Transverse colon (tissue), 4 donors: ENCODE measurements around the gene BORCS8. TPM values are rescaled to one million over a fixed set of nuclear protein-coding genes. Genes with fewer than 3 reads are reported as not detected.

Source experiments
- DNase-seq: peaks from one replicate; pipeline ENCODE4 v3.0.0-alpha.2; 2019
- H3K27ac ChIP-seq, 4 donors: fragments of 200-600 bp; sonication (generic); 2 replicates each; pipeline ENCODE4 v1.5.1; 2016 to 2018; ENCODE audit warnings: inconsistent platforms in 4 of 4
- H3K27me3 ChIP-seq: fragments of 200-600 bp; sonication (generic); 2 replicates; pipeline ENCODE4 v1.5.1; 2017; ENCODE audit warnings: inconsistent platforms
- H3K36me3 ChIP-seq, 4 donors: fragments of 200-600 bp; sonication (generic); 2 replicates each; pipeline ENCODE4 v1.5.1; 2017 to 2019; ENCODE audit warnings: inconsistent platforms in 4 of 4
- H3K4me1 ChIP-seq, 4 donors: fragments of 200-600 bp; sonication (generic); 2 replicates each; pipeline ENCODE4 v1.5.1; 2017 to 2020; ENCODE audit warnings: inconsistent platforms in 4 of 4
- H3K4me3 ChIP-seq, 4 donors: fragments of 200-600 bp; sonication (generic); 1 replicate in 1 of 4; 2 replicates in 3 of 4; pipeline versions ENCODE4 v1.5.1 to v1.6.1; 2017 to 2019; ENCODE audit warnings: inconsistent platforms in 4 of 4
- H3K9me3 ChIP-seq, 2 donors: fragments of 200-600 bp; sonication (generic); 2 replicates each; pipeline ENCODE4 v1.5.1; 2017 to 2019; ENCODE audit warnings: inconsistent platforms in 2 of 2
- EP300 ChIP-seq: sonication (generic); formaldehyde crosslinking; IDR thresholded peaks from one replicate; pipeline ENCODE4 v1.6.1; 2017; ENCODE audit warnings: antibody characterized with exemption, low read depth
- POLR2A ChIP-seq: fragments of 450-650 bp; IDR thresholded peaks from one replicate; pipeline ENCODE4 v1.6.1; 2016; ENCODE audit warnings: antibody characterized with exemption, mild to moderate bottlenecking, moderate library complexity
- POLR2AphosphoS5 ChIP-seq, 3 donors: sonication (generic); formaldehyde crosslinking; IDR thresholded peaks; one replicate each; pipeline ENCODE4 v1.6.1; 2016; ENCODE audit warnings: antibody characterized with exemption in 3 of 3
- WGBS, 2 donors: methylation state at CpG; one replicate each; pipeline ENCODE4 v1.1.5; 2018; ENCODE audit warnings: low coverage in 1 of 2; 5-methylcytosine and 5-hydroxymethylcytosine counted together
- in situ Hi-C, 4 donors: fragments of 200-750 bp; cut with MboI; loops; one replicate each; pipeline versions ENCODE4 v1.15.0 to v1.15.1; 2017; ENCODE audit warnings: low sequenced_read_pairs in 3 of 4, low pct_ligation_motif_present in 1 of 4, low pct_unique_long_range_greater_than_20kb in 1 of 4
- intact Hi-C: fragments of 100-400 bp; cut with DNase I; formaldehyde crosslinking; loops from one replicate; pipeline ENCODE4 v1.15.1; 2023; ENCODE audit warnings: low total_unique reads
- total RNA-seq, 4 donors: library from RNA; depleted of rRNA; stranded (reverse); fragments of >200 nt; gene quantifications; one replicate each; pipeline ENCODE4 v1.1.0, GENCODE V29; 2016
- TF ChIP-seq, protein P1 (sequence below), 5 experiments: fragments of 200-600 bp in 3 of 5; fragments of 450-650 bp in 2 of 5; sonication (generic) in 3 of 5; IDR thresholded peaks; 1 replicate in 2 of 5; 2 replicates in 3 of 5; pipeline ENCODE4 v1.5.1; 2016 to 2017; ENCODE audit warnings: antibody characterized with exemption in 5 of 5, inconsistent platforms in 3 of 5, mild to moderate bottlenecking in 2 of 5, moderate library complexity in 1 of 5

BORCS8 gene
- total RNA-seq, 4 donors from 2014 or later = 13.0 to 132 (median 26.6) TPM

DNA sequence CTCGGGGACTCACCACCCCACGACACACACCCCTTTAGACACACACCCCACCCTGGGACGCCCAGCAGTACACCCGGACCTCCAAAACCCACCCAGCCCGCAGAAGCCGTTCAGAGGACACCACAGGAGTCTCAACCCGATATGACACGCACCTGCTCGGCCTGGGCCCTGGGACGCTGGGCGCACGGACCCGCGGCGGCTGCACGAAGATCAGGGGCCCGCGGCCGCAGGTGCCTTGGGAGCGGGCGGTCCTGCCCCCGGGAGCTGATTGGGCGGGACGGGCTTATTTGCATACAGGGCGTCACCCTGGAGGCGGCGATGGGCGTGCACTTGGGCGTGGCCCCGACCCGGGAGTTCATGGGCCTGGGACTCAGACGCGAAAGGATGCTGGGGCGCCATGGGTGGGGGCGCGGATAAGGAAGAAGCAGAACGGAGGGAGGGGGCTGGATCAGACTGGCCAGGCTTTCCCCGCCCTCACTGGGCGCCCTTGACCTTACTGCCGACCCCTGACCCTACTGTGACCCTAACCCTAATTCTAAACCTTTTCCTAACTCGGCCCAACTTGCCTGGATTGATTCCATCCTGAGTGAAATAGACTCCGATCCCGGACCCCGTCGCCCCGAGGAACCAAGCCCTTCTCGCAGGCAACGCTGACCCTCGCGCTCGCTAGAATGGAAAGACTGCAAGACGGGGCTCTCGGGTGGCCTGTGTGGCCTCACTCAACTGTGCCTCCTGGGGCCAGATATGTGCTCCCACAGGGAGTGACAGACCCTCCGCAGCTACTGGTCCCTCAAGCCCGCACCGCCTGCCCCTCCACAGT is 21.7 kb downstream of the BORCS8 start, which contains the start of gene MEF2B:
TSS of gene MEF2B (minus strand) at position 211 of the 820 bp plus-strand sequence. CDS start 19,528 bp downstream, outside the sequence.
- intact Hi-C loops = loop anchor here (10.0 kb wide), 1 partner anchor 115 kb away; no protein-coding TSS in a partner anchor
- Histone ChIP-seq H3K4me1 (peaks cover 0 to 8% (median 8%) of the 10 kb centered on the region in 4 donors), H3K36me3 (no peaks in the 10 kb centered on the region), H3K9me3 (no peaks in the 10 kb centered on the region), H3K27ac (no peak within 1 kb of the TSS), H3K27me3 (no peaks in the 10 kb centered on the region), H3K4me3 (peak within 1 kb of the TSS in 2 of 4 donors; percentile 20 to 35)
- DNase-seq = peak; percentile 87
- in situ Hi-C loops = no loop called here
- 22 to 36% methylated on average over 5 to 52 of the region's 56 CpGs for WGBS, 2 donors
- TF ChIP-seq, protein P1, sequence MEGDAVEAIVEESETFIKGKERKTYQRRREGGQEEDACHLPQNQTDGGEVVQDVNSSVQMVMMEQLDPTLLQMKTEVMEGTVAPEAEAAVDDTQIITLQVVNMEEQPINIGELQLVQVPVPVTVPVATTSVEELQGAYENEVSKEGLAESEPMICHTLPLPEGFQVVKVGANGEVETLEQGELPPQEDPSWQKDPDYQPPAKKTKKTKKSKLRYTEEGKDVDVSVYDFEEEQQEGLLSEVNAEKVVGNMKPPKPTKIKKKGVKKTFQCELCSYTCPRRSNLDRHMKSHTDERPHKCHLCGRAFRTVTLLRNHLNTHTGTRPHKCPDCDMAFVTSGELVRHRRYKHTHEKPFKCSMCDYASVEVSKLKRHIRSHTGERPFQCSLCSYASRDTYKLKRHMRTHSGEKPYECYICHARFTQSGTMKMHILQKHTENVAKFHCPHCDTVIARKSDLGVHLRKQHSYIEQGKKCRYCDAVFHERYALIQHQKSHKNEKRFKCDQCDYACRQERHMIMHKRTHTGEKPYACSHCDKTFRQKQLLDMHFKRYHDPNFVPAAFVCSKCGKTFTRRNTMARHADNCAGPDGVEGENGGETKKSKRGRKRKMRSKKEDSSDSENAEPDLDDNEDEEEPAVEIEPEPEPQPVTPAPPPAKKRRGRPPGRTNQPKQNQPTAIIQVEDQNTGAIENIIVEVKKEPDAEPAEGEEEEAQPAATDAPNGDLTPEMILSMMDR (IDR thresholded peaks at IDR 0.05) = no peak
- peak in 1 of 3 donors; percentile 75 for TF ChIP-seq POLR2AphosphoS5 (IDR thresholded peaks at IDR 0.05)

DNA sequence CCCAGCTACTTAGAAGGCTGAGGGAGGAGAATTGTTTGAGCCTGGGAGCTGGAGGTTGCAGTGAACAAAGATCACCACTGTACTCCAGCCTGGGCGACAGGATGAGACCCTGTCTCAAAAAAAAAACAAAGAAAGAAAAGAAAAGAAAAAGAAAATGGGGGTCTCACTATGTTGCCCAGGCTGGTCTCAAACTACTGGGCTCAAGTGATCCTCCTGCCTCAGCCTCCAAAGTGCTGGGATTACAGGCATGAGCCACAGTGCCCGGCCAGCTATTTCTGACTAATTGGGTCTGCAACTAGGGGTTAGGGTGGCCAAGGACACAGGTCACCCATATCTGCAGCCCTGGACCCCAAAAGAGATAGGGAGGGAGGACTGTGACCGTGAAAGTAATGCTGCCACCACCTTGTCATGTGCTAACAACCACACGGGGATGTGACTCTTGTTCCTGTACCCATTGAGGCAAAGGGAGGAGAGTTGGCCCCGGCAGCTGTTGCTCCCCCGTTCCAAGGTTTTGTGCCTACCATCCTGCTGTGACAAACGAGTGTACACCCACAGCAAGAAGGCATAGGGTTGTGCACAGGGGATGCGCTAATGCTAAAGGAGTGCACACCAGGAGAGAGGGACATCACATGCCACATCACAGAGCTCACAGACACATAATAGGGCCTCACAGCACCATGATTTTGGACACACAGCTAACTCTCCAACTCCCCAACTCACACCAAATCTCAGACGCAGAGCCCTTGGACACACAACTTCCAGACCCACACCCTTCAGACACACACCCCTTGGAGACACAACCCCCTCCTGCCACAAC is 22.5 kb downstream of the BORCS8 start:
- intact Hi-C loops = loop anchor here (10.0 kb wide), 1 partner anchor 115 kb away; no protein-coding TSS in a partner anchor
- WGBS, 2 donors = 74 to 89% methylated on average over 1 to 9 of the region's 9 CpGs

DNA sequence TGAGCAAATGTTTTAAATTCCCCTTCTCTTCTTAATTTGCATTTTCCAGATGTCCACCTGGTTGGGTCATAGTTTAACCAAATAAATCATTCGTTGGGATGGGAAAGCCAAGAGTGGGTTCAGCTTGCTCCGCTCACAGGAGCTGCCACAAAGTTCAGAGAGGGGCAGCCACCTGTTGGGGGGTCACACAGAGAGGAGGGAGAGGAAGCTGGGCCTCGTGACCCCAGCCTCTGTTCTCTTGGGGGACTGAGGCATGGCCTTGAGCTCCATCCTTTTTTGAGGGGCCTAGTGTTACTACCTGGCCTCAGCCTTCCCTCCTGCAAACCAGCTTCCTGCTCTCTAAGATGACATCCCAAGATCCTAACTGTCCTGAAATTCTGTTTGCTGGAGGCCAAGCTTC is 24.3 kb downstream of the BORCS8 start:
- DNase-seq = no peak
- intact Hi-C loops = no loop called here
- no peaks in the 10 kb centered on the region for H3K36me3 ChIP-seq
- no peak overlapping the region for H3K27ac ChIP-seq
- H3K27me3 ChIP-seq = no peaks in the 10 kb centered on the region
- H3K4me3 ChIP-seq = no peak overlapping the region
- no peak for TF ChIP-seq POLR2AphosphoS5 (IDR thresholded peaks at IDR 0.05)
- no peak for TF ChIP-seq EP300
- TF ChIP-seq, protein P1 (IDR thresholded peaks at IDR 0.05) = no peak
- TF ChIP-seq POLR2A = no peak
- peaks cover 0 to 8% (median 8%) of the 10 kb centered on the region in 4 donors for H3K4me1 ChIP-seq
- WGBS, 2 donors = 78% methylated on average over 3 of the region's 3 CpGs; no CpG with 5 or more reads in 1 of the 2 donors
- H3K9me3 ChIP-seq = no peaks in the 10 kb centered on the region
- in situ Hi-C loops = no loop called here

More for the DNA sequence above, 22.5 kb downstream of the BORCS8 start:
- H3K36me3 ChIP-seq = no peaks in the 10 kb centered on the region
- in situ Hi-C loops = no loop called here
- TF ChIP-seq, protein P1 (IDR thresholded peaks at IDR 0.05) = no peak
- no peak for TF ChIP-seq EP300
- no peak for TF ChIP-seq POLR2AphosphoS5 (IDR thresholded peaks at IDR 0.05)
- peaks cover 0 to 8% (median 8%) of the 10 kb centered on the region in 4 donors for H3K4me1 ChIP-seq
- no peak for DNase-seq
- H3K27me3 ChIP-seq = no peaks in the 10 kb centered on the region
- H3K9me3 ChIP-seq = no peaks in the 10 kb centered on the region
- H3K4me3 ChIP-seq = peak overlapping the region in 2 of 4 donors; percentile 20 to 35
- H3K27ac ChIP-seq = no peak overlapping the region

DNA sequence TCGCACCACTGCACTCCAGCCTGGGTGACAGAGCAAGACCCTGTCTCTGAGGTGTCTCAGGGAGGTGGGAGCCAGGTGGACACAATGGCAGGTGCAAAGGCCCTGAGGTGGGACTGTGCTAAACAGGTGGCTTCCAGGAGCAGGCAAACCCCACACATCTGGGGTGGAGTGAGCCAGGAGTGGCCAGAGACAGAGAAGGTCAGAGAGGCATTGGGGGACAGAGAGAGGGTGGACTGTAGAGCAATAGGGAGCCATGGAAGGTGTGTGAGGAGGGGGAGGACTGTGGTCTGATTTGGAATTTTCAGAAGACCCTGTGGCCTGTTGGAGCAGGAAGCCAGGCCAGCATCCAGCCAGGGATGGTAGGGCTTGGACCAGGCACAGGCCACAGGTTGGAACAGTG is 26.6 kb downstream of the BORCS8 start:
- in situ Hi-C loops = no loop called here
- Histone ChIP-seq H3K4me3 (no peak overlapping the region), H3K27ac (peak overlapping the region in 1 of 4 donors; percentile 30), H3K36me3 (no peaks in the 10 kb centered on the region), H3K9me3 (no peaks in the 10 kb centered on the region), H3K27me3 (no peaks in the 10 kb centered on the region), H3K4me1 (peaks cover 0 to 7% (median 6%) of the 10 kb centered on the region in 4 donors)
- WGBS, 2 donors = 100% methylated on average over 1 of the region's 1 CpG; no CpG with 5 or more reads in 1 of the 2 donors
- no peak for TF ChIP-seq EP300
- DNase-seq = no peak
- intact Hi-C loops = no loop called here
